GM12878 (cell line): ENCODE measurements around the gene DNAJC17. TPM values are rescaled to one million over a fixed set of nuclear protein-coding genes. Genes with fewer than 3 reads are reported as not detected.

Experiments
- ATAC-seq: fragments of 200-7000 bp; cut with Tn5 transposase; 3 replicates; pipeline ENCODE4 v1.9.1; 2020; ENCODE audit warnings: mild to moderate bottlenecking, moderate library complexity
- BruUV-seq: library from RNA; stranded (reverse); fragments of 400-500 nt; replicated peaks from 2 replicates; lab custom pipeline; 2021; lab: Mats Ljungman, UMichigan
- CTCF ChIA-PET: fragments of 300-600 bp; sonication (Branson Sonifier 250); formaldehyde crosslinking; extraction: SDS; loops from one replicate; lab custom pipeline; 2021; ENCODE audit warnings: inconsistent platforms; lab: Yijun Ruan, JAX
- POLR2A ChIA-PET: fragments of 350-600 bp; formaldehyde crosslinking; extraction: SDS; loops from one replicate; lab custom pipeline; 2021; ENCODE audit warnings: inconsistent platforms; lab: Charles Lee
- RAD21 ChIA-PET: fragments of 300-600 bp; sonication (Branson Sonifier 250); formaldehyde crosslinking; loops from one replicate; lab custom pipeline; 2023; ENCODE audit warnings: antibody characterized with exemption; ENCODE audit not compliant: unreplicated experiment; lab: Charles Lee
- SMC1A ChIA-PET: fragments of 300-600 bp; sonication (Branson Sonifier 250); formaldehyde crosslinking; loops from one replicate; lab custom pipeline; 2023; ENCODE audit not compliant: unreplicated experiment, uncharacterized antibody; lab: Charles Lee
- DNase-seq: peaks from one replicate; pipeline ENCODE4 v3.0.0-alpha.2; 2011; ENCODE audit warnings: low read depth, low spot score
- FAIRE-seq: peaks from 3 replicates; lab custom pipeline; 2011; peaks lifted over from hg19 to GRCh38; lab: Jason Lieb, UNC
- H2AFZ ChIP-seq: 2 replicates; pipeline ENCODE4 v1.6.0; 2011; ENCODE audit warnings: low read depth, low read length, control low read depth; ENCODE audit not compliant: control insufficient read depth
- H3K27ac ChIP-seq: 2 replicates; pipeline ENCODE4 v1.5.1; 2011; ENCODE audit warnings: control low read depth; ENCODE audit not compliant: control insufficient read depth, insufficient read depth
- H3K27me3 ChIP-seq, 2 experiments: replicated peaks in 1 of 2; 2 replicates each; pipeline versions ENCODE4 v1.6.0 to v1.6.1; 2011; ENCODE audit warnings: low read length in 1 of 2; ENCODE audit not compliant: control insufficient read depth in 2 of 2, insufficient read depth in 2 of 2
- H3K36me3 ChIP-seq, 2 experiments: 2 replicates each; pipeline ENCODE4 v1.5.1; 2011; ENCODE audit warnings: low read length in 1 of 2; ENCODE audit not compliant: control insufficient read depth in 2 of 2, insufficient read depth in 2 of 2
- H3K4me1 ChIP-seq: 2 replicates; pipeline ENCODE4 v1.6.1; 2011; ENCODE audit warnings: mild to moderate bottlenecking, low read length, moderate library complexity, mixed read lengths; ENCODE audit not compliant: control insufficient read depth, insufficient read depth
- H3K4me2 ChIP-seq: 2 replicates; pipeline ENCODE4 v1.6.0; 2011; ENCODE audit warnings: control low read depth; ENCODE audit not compliant: control insufficient read depth, insufficient read depth
- H3K4me3 ChIP-seq: fragments of 200-600 bp; sonication (generic); 2 replicates; pipeline ENCODE4 v1.5.1; 2016
- H3K79me2 ChIP-seq: 2 replicates; pipeline ENCODE4 v1.6.0; 2011; ENCODE audit warnings: low read length; ENCODE audit not compliant: control insufficient read depth, insufficient read depth
- H3K9ac ChIP-seq: 2 replicates; pipeline ENCODE4 v1.8.0; 2011; ENCODE audit warnings: low read length, control low read depth, mixed read lengths; ENCODE audit not compliant: control insufficient read depth, insufficient read depth
- H3K9me3 ChIP-seq: replicated peaks from 3 replicates; pipeline ENCODE4 v1.5.1; 2011; ENCODE audit warnings: mild to moderate bottlenecking, low read length; ENCODE audit not compliant: control insufficient read depth, insufficient read depth
- H4K20me1 ChIP-seq: 2 replicates; pipeline ENCODE4 v1.6.0; 2011; ENCODE audit not compliant: control insufficient read depth, insufficient read depth
- IKZF1 ChIP-seq: fragments of 450-650 bp; conservative IDR thresholded peaks from 2 replicates; pipeline ENCODE4 v1.6.1; 2017; ENCODE audit warnings: antibody characterized with exemption, mild to moderate bottlenecking
- MXI1 ChIP-seq: fragments of 150-350 bp; IDR thresholded peaks from 2 replicates; pipeline ENCODE4 v1.6.1; 2011; ENCODE audit warnings: low read depth, mild to moderate bottlenecking, inconsistent platforms, low read length, improper control_type of control experiment
- NFIC ChIP-seq: IDR thresholded peaks from 2 replicates; pipeline ENCODE4 v1.6.1; 2012; ENCODE audit warnings: low read depth, mild to moderate bottlenecking, inconsistent platforms, low read length, moderate library complexity
- POLR2AphosphoS2 ChIP-seq: IDR thresholded peaks from 2 replicates; pipeline ENCODE4 v1.6.1; 2011; ENCODE audit warnings: low read depth, mild to moderate bottlenecking, low read length, improper control_type of control experiment, moderate library complexity
- SMARCA5 ChIP-seq: fragments of 450-650 bp; IDR thresholded peaks from 2 replicates; pipeline ENCODE4 v1.6.1; 2017; ENCODE audit warnings: mild to moderate bottlenecking
- SMC3 ChIP-seq: IDR thresholded peaks from 2 replicates; pipeline ENCODE4 v1.6.1; 2011; ENCODE audit warnings: low read length, improper control_type of control experiment, borderline replicate concordance
- WGBS: methylation state at CpG from one replicate; pipeline ENCODE4 v1.1.6; 2016; ENCODE audit warnings: low lambda C conversion rate; ENCODE audit not compliant: insufficient replicate concordance, insufficient coverage; ENCODE audit errors: missing lambda C conversion rate; 5-methylcytosine and 5-hydroxymethylcytosine counted together
- in situ Hi-C: fragments of 300-500 bp; cut with MboI; formaldehyde crosslinking; loops from 9 replicates; pipeline ENCODE4 v1.14.3; 2018; ENCODE audit warnings: mixed read lengths
- intact Hi-C: fragments of 100-400 bp; cut with micrococcal nuclease; formaldehyde crosslinking; loops from one replicate; pipeline ENCODE4 v1.14.2; 2022; ENCODE audit not compliant: unreplicated experiment
- polyA plus RNA-seq, 11 experiments: library from polyadenylated mRNA; depleted of rRNA in 4 of 11; unstranded in 6 of 11; stranded (reverse) in 5 of 11; fragments of >200 nt; fragmentation: Nextera tagmentation in 4 of 11; fragmentation: Illumina TruSeq in 1 of 11; extraction: Ambion mirVana in 4 of 11; extraction: Trizol in 1 of 11; gene quantifications; 1 replicate in 1 of 11; 2 replicates in 10 of 11; pipeline versions ENCODE4 v1.2.1 to v1.2.3, GENCODE V29; 2011 to 2016; ENCODE audit warnings: inconsistent platforms in 2 of 11, missing spikeins in 2 of 11, low read depth in 1 of 11
- total RNA-seq, 4 experiments: library from RNA; depleted of rRNA in 3 of 4; stranded (reverse); fragments of >200 nt in 3 of 4; fragmentation: Illumina TruSeq in 1 of 4; extraction: Trizol in 1 of 4; gene quantifications; 2 replicates each; pipeline versions ENCODE4 v1.2.1 to v1.2.3, GENCODE V29; 2013 to 2021
- TF ChIP-seq, protein P1 (sequence below): fragments of 450-650 bp; IDR thresholded peaks from 2 replicates; pipeline ENCODE4 v1.6.1; 2018; ENCODE audit warnings: borderline replicate concordance, mild to moderate bottlenecking; ENCODE audit not compliant: partially characterized antibody

Gene DNAJC17
- total and polyA plus RNA-seq, 10 of the 15 experiments (the other 5 are each of a cell fraction or from before 2014, with no cell fraction given): 6.1 to 62.8 (median 45.4) TPM

DNA sequence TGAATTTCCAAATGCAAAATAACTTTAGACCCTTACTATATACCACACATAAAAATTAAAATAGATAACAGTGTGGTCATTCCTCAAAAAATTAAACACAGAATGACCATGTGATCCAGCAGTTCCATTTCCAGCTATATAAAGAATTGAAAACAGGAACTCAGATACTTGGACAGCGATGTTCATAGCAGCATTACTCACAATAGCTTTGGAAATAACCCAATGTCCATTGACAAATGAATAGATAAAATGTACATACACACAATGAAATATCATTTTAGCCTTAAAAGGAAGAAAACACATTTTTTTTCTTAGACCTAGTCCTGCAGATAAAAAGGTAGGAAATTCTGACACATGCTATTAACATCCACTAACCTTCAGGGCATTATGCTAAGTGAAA lies 85.6 kb downstream of the DNAJC17 start:
- Histone ChIP-seq H3K9me3 (no peaks in the 10 kb centered on the region), H3K36me3 (peaks cover 0 to 1% of the 10 kb centered on the region in 2 experiments; a peak in 2 of 4 replicates), H2AFZ (no peak overlapping the region), H4K20me1 (no peaks in the 10 kb centered on the region), H3K4me3 (no peak overlapping the region), H3K4me2 (no peak overlapping the region), H3K79me2 (no peaks in the 10 kb centered on the region), H3K4me1 (no peaks in the 10 kb centered on the region), H3K27me3 (no peaks in the 10 kb centered on the region), H3K27ac (no peak overlapping the region), H3K9ac (no peak overlapping the region)
- TF ChIP-seq, protein P1, sequence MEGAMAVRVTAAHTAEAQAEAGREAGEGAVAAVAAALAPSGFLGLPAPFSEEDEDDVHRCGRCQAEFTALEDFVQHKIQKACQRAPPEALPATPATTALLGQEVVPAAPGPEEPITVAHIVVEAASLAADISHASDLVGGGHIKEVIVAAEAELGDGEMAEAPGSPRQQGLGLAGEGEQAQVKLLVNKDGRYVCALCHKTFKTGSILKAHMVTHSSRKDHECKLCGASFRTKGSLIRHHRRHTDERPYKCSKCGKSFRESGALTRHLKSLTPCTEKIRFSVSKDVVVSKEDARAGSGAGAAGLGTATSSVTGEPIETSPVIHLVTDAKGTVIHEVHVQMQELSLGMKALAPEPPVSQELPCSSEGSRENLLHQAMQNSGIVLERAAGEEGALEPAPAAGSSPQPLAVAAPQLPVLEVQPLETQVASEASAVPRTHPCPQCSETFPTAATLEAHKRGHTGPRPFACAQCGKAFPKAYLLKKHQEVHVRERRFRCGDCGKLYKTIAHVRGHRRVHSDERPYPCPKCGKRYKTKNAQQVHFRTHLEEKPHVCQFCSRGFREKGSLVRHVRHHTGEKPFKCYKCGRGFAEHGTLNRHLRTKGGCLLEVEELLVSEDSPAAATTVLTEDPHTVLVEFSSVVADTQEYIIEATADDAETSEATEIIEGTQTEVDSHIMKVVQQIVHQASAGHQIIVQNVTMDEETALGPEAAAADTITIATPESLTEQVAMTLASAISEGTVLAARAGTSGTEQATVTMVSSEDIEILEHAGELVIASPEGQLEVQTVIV: no peak
- TF ChIP-seq NFIC: no peak
- no peak for TF ChIP-seq SMARCA5
- TF ChIP-seq POLR2AphosphoS2: no peak
- TF ChIP-seq SMC3: no peak
- TF ChIP-seq IKZF1: no peak
- TF ChIP-seq MXI1: no peak
- SMC1A ChIA-PET: interaction anchor here (1.1 kb wide), 1 partner anchor 13 kb away, joined by 3 read pairs; no protein-coding TSS in a partner anchor
- in situ Hi-C loops: no loop called here
- CTCF ChIA-PET: no interaction called here
- FAIRE-seq (no peak), ATAC-seq (no peak), DNase-seq (no peak)
- 100% methylated on average over 1 of the region's 1 CpG for WGBS
- intact Hi-C loops: no loop called here
- TSS peak; percentile 44 for BruUV-seq
- RAD21 ChIA-PET: no interaction called here
- POLR2A ChIA-PET: no interaction called here
